PC-9 (cell line): ENCODE results near the gene ARMC9.

ENCODE experiments used
- EZH2 ChIP-seq: fragments of 200-600 bp; sonication (generic); IDR thresholded peaks from 2 replicates; pipeline ENCODE4 v1.8.0; 2017; ENCODE audit warnings: antibody characterized with exemption, low read depth
- TF ChIP-seq, protein P1 (sequence below): fragments of 200-600 bp; sonication (generic); conservative IDR thresholded peaks from 2 replicates; pipeline ENCODE4 v1.6.1; 2017; ENCODE audit warnings: mixed run types, antibody characterized with exemption, mild to moderate bottlenecking, moderate library complexity

- TF ChIP-seq, protein P1, sequence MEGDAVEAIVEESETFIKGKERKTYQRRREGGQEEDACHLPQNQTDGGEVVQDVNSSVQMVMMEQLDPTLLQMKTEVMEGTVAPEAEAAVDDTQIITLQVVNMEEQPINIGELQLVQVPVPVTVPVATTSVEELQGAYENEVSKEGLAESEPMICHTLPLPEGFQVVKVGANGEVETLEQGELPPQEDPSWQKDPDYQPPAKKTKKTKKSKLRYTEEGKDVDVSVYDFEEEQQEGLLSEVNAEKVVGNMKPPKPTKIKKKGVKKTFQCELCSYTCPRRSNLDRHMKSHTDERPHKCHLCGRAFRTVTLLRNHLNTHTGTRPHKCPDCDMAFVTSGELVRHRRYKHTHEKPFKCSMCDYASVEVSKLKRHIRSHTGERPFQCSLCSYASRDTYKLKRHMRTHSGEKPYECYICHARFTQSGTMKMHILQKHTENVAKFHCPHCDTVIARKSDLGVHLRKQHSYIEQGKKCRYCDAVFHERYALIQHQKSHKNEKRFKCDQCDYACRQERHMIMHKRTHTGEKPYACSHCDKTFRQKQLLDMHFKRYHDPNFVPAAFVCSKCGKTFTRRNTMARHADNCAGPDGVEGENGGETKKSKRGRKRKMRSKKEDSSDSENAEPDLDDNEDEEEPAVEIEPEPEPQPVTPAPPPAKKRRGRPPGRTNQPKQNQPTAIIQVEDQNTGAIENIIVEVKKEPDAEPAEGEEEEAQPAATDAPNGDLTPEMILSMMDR = no peak
- TF ChIP-seq EZH2 = no peak
Measured at GRCh38 chr2:231167745-231168459, 30.5 kb upstream of the ARMC9 start.
